ENCODE data around the gene DUSP18.

DNA sequence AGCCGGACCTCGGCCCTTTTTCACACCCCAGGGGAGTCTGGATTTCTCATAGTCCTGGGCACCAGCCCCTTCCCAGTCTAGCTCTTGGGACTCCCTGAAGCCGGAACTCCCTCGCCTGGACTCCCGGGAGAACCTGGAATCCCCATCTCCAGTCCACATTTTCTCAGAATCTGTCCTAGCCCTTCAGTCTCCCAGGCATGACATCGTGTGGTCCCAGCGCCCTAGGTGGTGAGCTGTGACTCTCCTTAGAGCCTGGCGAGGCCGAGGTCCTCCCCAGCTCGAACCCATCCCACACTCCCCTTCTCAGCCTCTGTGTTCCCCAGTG, 673 bp upstream of the DUSP18 start:
- TF ChIP-seq GATA3 (IDR thresholded peaks at IDR 0.05; ENCODE audit: low read depth, low read length) (no peak), GATA2 (IDR thresholded peaks at IDR 0.05; ENCODE audit: low read depth, low read length) (no peak)

All from SH-SY5Y (cell line).